Measurements from ENCODE around the gene DEFB112. TPM values are rescaled to one million over a fixed set of nuclear protein-coding genes. Genes with fewer than 3 reads are reported as not detected.

The DEFB112 gene
- not detected for total RNA-seq (2021; ENCODE audit: unreplicated experiment)
- not detected for polyA plus RNA-seq (2012; ENCODE audit: insufficient read length)
- not detected for Bru-seq, nascent RNA
- not detected for BruChase-seq, experiment 1, labeled RNA remaining after a 2-hour chase
- not detected for BruChase-seq, experiment 2, labeled RNA remaining after a 6-hour chase
- long read RNA-seq: 0 reads

- no peaks in the 10 kb centered on the region for H3K9me3 ChIP-seq (ENCODE audit: control insufficient read depth, insufficient read depth, low read depth, low read length)
- H3K27me3 ChIP-seq (ENCODE audit: control insufficient read depth, insufficient read depth, low read length): no peaks in the 10 kb centered on the region
- no peaks in the 10 kb centered on the region for H3K36me3 ChIP-seq (ENCODE audit: control insufficient read depth, insufficient read depth, low read length)
- H3K27ac ChIP-seq (ENCODE audit: low read length): no peak within 1 kb of the TSS
- BruUV-seq (replicated peaks): no TSS peak
- H3K4me1 ChIP-seq (ENCODE audit: control insufficient read depth, insufficient read depth, low read length): no peaks in the 10 kb centered on the region
- intact Hi-C loops (cut with micrococcal nuclease; ENCODE audit: unreplicated experiment) (no loop called here), in situ Hi-C loops (cut with HindIII; ENCODE audit: low pct_unique_long_range_greater_than_20kb, low sequenced_read_pairs) (no loop called here)
- ATAC-seq (no peak), DNase-seq (ENCODE audit: low read depth, low spot score) (no peak)
- TF ChIP-seq REST (IDR thresholded peaks at IDR 0.05; ENCODE audit: insufficient read depth in 1 of 2, low read depth in 2 of 2, low read length in 1 of 2) (no peak), TCF7L2 (IDR thresholded peaks at IDR 0.05; ENCODE audit: low read depth, low read length) (no peak), POLR2AphosphoS5 (IDR thresholded peaks at IDR 0.05; ENCODE audit: low read depth, low read length) (no peak)
- CTCF ChIA-PET: no interaction called here
- POLR2A ChIA-PET: no interaction called here
- no peak within 1 kb of the TSS for H3K4me3 ChIP-seq (ENCODE audit: low read depth in 2 of 2, low read length in 2 of 2)
These were observed at the start of gene DEFB112 for GRCh38 chr6:50049829-50050228. Gene DEFB112 (minus strand): TSS chr6:50049929. CDS start chr6:50049869, 60 bp downstream.

- no peak for TF ChIP-seq CTCF (IDR thresholded peaks at IDR 0.05)
- TF ChIP-seq SIN3A (IDR thresholded peaks at IDR 0.05; ENCODE audit: borderline replicate concordance, insufficient read depth, low read depth, low read length): no peak
- no peak for TF ChIP-seq POLR2AphosphoS5 (IDR thresholded peaks at IDR 0.05; ENCODE audit: low read depth, low read length)
- TF ChIP-seq REST (IDR thresholded peaks at IDR 0.05; ENCODE audit: insufficient read depth in 1 of 2, low read depth in 2 of 2, low read length in 1 of 2): no peak
- no peak for TF ChIP-seq TCF7L2 (IDR thresholded peaks at IDR 0.05; ENCODE audit: low read depth, low read length)
- H3K4me1 ChIP-seq (ENCODE audit: control insufficient read depth, insufficient read depth, low read length): no peaks in the 10 kb centered on the region
- no TSS peak for BruUV-seq (replicated peaks)
- no peak for ATAC-seq
- no peaks in the 10 kb centered on the region for H3K9me3 ChIP-seq (ENCODE audit: control insufficient read depth, insufficient read depth, low read depth, low read length)
- ChIA-PET POLR2A (no interaction called here), CTCF (interaction anchor here (0.7 kb wide), 1 partner anchor 46 kb away, joined by 3 read pairs; no protein-coding TSS in a partner anchor)
- no peak overlapping the region for H3K4me3 ChIP-seq (ENCODE audit: low read depth in 2 of 2, low read length in 2 of 2)
- H3K36me3 ChIP-seq (ENCODE audit: control insufficient read depth, insufficient read depth, low read length): no peaks in the 10 kb centered on the region
- H3K27me3 ChIP-seq (ENCODE audit: control insufficient read depth, insufficient read depth, low read length): no peaks in the 10 kb centered on the region
- intact Hi-C loops (cut with micrococcal nuclease; ENCODE audit: unreplicated experiment): no loop called here
- no peak overlapping the region for H3K27ac ChIP-seq (ENCODE audit: low read length)
- no peak for DNase-seq (ENCODE audit: low read depth, low spot score)
- in situ Hi-C loops (cut with HindIII; ENCODE audit: low pct_unique_long_range_greater_than_20kb, low sequenced_read_pairs): no loop called here
These were observed 48.9 kb upstream of the DEFB112 start for GRCh38 chr6:50098641-50098993.
